Measurements from ENCODE around the gene LIPM.
A peak's percentile ranks its signal among the peaks of the same experiment; 100 is the strongest.
"Not testable (repeated sequence)": the region's sequence is repeated elsewhere in the genome, so short reads cannot be mapped to it uniquely, and the experiment has no call there.

The LIPM gene

DNA sequence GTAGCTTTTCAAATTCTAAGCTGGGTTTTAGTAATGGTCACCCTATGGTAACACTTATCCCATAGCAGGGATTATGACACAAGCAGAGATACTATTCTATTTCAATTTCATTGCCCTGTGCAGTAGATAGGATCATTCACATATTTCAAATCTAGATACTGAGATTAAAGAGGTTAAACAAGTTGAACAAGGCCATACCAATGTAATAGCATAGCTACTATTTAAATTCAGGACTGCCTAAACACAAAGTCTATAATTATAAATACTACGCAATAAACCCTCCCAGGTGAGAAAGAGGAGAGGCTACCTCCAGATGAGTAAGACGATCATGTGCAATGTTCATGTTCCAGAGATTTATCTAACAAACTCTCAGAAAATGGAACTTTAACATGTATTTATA is 1.1 kb downstream of the LIPM start:
- no peak for DNase-seq

- DNase-seq: no peak
Measured at GRCh38 chr10:88804083-88804812, 1.7 kb downstream of the LIPM start.

GRCh38 chr10:88805361-88805760 is 2.8 kb downstream of the LIPM start:
- DNase-seq: no peak

DNA sequence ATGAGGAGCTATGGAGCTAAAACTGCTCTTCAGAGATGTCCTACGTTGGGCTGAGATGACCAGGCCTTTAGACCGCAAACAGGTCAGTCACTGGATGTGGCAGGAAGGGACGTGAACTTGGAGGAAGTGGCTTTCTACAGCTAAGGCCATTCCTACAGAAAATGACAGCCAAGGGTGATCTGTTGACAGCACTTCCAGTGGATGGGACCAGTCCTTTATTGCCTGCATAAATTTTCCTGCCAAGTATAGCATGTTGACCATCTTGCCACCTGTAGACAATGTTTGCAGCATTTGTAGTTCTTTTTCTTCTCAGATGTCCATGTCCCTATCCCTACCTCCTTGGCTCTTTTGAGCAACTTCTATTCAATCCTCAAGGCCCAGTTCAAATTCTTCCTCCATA is 3.4 kb downstream of the LIPM start:
- DNase-seq: no peak

GRCh38 chr10:88809621-88810020 is 7.1 kb downstream of the LIPM start:
- DNase-seq: no peak

GRCh38 chr10:88810196-88810961 is 7.8 kb downstream of the LIPM start:
- no peak for DNase-seq

DNA sequence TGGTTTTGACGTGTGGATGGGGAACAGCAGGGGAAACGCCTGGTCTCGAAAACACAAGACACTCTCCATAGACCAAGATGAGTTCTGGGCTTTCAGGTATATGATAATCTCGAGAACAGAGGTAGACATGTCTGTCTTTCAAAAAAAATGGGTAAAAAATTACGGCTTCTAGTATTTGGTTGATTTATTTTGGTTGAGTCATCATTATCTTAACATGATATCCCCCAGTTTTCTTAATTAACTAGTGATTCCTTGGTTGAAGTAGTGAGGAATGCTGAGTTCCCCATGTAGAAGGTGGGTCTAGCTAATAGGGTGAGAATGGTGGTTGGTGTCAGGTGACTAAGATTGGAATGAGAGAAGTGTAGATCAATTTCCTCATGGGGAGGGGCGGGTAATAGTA is 10.7 kb downstream of the LIPM start:
- DNase-seq: no peak

DNA sequence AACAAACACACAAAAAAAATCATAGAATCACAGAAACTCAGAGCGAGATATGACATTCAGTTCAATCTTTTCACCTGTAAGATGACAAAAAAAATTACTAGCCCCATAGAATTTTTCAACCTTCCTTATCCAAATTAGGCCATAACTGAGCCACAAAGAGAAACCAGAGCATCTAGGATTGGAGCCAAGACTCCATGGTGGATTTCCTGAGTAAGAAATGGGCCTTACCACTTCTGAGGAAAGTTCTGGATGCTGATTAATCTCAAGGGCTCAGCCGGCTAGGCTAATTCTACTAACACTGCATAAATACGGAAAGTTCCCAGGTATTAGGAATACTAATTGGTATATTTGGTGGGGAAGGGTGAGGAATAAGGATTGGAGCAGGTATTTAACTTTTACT is 16.8 kb downstream of the LIPM start:
- DNase-seq: no peak

DNA sequence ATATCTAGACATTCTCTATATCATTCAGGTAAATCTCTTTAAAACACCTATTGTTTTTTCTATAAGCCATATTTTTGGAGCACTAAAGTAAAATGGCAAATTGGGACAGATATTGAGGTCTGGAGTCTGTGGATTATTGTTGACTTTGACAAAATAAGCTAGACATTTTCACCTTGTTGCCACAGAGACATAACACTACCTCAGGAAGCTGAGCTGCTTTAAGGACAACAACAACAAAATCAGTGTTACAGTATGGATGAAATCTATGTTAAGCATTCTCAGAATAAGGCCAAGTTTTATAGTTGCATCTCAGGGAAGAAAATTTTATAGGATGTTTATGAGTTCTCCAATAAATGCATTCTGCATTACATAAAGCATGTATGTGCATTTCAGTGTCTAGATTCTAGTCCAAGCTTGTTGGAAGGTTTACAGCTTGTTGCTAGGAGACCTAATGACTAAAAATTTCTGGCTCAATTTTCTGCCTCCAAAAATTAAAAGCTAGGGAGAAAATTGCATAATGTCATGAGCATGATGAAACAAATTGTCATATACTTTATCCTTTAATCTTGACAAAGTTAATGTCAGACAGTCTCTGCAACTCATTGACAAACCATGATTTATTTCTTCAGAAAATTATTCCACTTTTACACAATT is 18.3 kb downstream of the LIPM start:
- no peak for DNase-seq

GRCh38 chr10:88826388-88826787 is 23.9 kb downstream of the LIPM start:
- DNase-seq: no peak

DNA sequence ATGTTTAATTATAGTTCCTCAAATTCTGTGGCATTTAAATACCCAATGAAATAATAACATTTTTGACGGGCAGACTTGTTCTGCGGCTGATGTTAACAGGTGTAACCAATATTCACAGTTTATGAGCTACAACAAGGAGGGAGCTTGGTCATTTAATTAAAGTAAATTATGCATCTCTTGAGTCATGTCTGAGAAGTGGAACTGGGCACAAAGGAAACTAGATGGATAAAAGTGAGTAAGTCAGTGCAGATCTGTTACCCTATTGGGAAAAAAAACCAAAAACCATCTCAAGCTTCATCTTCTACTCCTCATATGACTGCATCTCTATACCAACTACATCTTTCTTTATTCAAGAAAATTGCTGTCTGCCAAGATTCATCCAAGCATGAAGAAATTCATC is 25.1 kb downstream of the LIPM start:
- no peak for DNase-seq

DNA sequence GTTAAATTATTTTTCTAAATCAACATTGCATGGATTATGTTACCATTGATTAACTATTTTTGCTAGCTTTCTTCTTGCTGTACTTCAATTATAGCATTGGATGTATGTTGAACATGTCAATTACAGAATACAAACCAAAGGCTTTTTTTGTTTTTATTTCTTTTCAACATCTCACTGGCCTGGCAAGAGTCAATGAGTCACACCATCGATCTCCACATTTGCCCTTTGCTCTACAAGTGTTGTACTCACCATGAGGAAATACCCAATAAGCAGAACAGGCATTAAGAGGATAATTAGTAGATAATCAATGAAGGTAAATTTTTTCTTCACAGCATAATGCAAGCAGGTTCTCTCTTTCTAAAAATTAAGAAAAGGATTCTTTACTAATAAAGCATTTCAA is 25.8 kb downstream of the LIPM start:
- DNase-seq: no peak

GRCh38 chr10:88830643-88831268 is 28.2 kb downstream of the LIPM start:
- no peak for DNase-seq

DNA sequence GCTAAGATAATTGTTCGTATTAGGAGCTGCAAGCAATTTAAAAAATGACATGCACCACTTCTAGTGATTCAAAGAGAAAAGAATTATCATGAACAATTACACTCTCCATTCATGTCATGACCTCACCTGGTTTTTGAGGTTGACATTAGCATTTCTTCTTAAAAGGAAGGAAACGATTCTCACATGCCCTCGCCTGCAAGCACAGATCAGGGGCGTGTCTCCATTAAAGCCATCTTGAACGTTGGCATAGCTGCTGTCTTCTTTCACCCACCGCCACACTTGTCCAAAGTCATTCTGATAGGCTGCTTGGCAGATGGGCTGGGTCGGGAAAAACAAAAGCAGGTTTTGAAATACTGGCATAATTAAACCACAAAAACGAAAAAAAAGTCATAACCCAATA is 29.2 kb downstream of the LIPM start:
- DNase-seq: no peak

DNA sequence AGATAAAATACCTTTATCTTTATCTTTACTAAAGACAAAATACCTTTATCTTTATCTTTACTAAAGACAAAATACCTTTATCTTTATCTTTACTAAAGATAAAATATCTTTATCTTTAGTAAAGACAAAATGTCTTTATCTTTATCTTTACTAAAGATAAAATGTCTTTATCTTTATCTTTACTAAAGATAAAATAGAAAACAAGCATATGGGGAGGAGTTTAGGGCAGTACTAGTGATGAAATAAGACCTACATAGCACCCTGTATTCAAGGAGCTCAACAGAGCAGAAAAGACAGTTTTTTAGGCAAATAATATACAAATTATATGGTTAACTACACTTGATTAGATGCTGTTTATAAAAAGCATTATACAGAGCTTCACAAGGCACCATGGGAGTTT is 29.8 kb downstream of the LIPM start:
- no peak for DNase-seq

GRCh38 chr10:88833156-88833555 is 30.6 kb downstream of the LIPM start:
- DNase-seq: no peak

DNA sequence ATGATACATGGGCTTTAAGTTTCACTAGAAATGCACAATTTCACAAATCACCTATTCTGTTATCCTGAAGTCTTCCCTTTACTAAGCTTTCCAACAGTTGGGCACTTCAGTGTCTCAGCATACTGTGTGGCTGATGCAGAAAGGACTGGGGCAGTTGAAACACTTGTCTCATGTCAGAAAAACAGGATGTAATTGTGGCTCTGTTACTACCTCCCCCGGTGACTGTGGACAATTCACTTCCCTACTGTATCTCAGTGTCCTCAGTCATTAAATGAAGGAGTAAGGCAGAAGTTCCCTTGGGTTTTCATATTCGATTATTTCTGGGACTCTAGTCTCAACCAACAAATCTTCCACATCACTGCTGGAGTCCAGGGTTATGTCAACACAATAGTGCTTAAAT is 31.2 kb downstream of the LIPM start:
- DNase-seq: no peak

DNA sequence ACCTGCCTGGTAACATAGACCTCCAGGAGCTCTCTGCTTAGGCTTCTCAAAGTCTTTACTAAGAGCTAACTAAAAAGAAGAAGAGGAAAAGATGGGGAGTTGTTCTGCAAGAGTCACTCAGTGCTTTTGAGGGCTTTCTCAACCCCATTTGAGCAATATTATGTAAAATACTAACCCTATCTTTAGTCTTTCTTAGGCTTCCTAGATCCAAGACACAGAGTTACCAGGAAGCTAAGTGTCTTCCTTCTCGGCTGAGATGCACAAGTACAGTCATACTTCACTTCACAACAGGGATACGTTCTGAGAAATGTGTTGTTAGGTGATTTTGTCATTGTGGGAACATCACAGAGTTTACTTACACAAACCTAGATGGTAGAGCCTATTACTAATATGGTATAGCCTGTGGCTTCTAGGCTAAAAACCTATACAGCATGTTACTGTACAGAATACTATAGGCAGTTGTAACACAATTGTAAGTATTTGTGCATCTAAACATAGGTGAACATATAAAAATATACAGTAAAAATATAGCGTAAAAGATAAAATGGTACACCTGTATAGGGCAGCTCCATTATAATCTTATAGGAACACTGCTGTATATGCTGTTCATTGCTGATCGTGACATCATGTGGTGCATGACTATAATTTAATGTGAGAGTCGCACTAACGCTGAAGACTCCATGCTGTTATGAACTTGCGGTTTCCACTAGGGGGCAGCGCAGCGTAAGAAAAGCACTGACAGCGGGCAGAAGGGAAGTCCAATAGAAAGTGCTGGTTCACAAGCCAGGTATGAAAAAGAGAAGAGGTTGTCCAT is 32.8 kb downstream of the LIPM start:
- DNase-seq: peak in 1 of 2 experiments; percentile 77

- DNase-seq: no peak
Measured at GRCh38 chr10:88835910-88836221, 33.3 kb downstream of the LIPM start.

DNA sequence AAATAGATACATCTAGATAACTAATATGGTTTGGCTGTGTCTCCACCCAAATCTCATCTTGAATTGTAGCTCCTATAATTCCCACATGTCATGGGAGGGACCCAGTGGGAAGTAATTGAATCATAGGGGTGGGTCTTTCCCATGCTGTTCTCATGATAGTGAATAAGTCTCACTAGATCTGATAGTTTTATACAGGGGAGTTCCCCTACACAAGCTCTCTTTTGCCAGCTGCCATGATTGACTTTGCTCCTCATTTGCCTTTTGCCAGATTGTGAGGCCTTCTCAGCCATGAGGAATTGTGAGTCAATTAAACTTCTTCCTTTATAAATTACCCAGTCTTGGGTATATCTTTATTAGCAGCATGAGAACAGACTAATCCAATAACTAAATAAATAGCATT is 35.1 kb downstream of the LIPM start:
- DNase-seq: not testable (repeated sequence)

- DNase-seq: no peak
Measured at GRCh38 chr10:88838766-88839350, 36.3 kb downstream of the LIPM start.

DNA sequence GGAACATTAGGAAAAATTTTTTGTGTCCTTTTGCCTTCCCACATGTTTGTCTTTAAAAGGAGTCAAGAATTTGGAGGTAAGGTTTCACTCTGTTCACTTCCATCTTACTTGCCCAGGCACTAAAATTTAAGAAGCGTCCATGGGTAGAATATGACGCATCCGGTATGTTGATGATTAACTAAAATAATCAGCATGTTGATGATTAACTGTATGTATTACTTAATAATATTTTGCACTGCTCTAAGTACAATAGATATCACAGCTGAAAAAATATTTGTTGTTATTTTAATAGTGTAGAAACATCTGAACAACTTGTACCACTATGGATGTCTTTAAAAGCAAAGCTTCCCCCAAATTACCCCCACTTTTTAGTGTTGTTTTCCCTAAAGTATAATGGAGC is 37.6 kb downstream of the LIPM start:
- no peak for DNase-seq

- DNase-seq: no peak
Measured at GRCh38 chr10:88840881-88841280, 38.4 kb downstream of the LIPM start.
